HEK293 (cell line): ENCODE results near the gene AKAP6.
A peak's percentile ranks its signal among the peaks of the same experiment; 100 is the strongest.

Experiments used
- CTCF ChIA-PET: fragments of 350-600 bp; formaldehyde crosslinking; extraction: SDS; loops from one replicate; lab custom pipeline; 2021; ENCODE audit warnings: antibody characterized with exemption; lab: Yijun Ruan, JAX
- POLR2A ChIA-PET: fragments of 300-600 bp; formaldehyde crosslinking; extraction: SDS; loops from one replicate; lab custom pipeline; 2020; ENCODE audit warnings: antibody characterized with exemption, inconsistent platforms; lab: Yijun Ruan, JAX
- H3K27ac ChIP-seq: fragments of 200-500 bp; sonication (Bioruptor generic); 2 replicates; pipeline ENCODE4 v1.5.1; 2014; ENCODE audit warnings: low read depth, low read length, control low read depth, inconsistent platforms; ENCODE audit errors: extremely low read depth
- H3K36me3 ChIP-seq, 2 experiments: fragments of 200-500 bp in 1 of 2; sonication (Bioruptor generic) in 1 of 2; 1 replicate in 1 of 2; 2 replicates in 1 of 2; pipeline ENCODE4 v1.5.1; 2014 to 2017; ENCODE audit warnings: inconsistent platforms in 2 of 2, low read length in 2 of 2; ENCODE audit not compliant: control insufficient read depth in 2 of 2, insufficient read depth in 1 of 2
- H3K4me1 ChIP-seq: fragments of 200-500 bp; sonication (Bioruptor generic); 2 replicates; pipeline ENCODE4 v1.5.1; 2014; ENCODE audit warnings: mild to moderate bottlenecking, low read length, inconsistent platforms; ENCODE audit not compliant: control insufficient read depth, insufficient read depth
- H3K4me3 ChIP-seq: 2 replicates; pipeline ENCODE4 v1.5.1; 2011; ENCODE audit warnings: low read depth, mild to moderate bottlenecking, control low read depth, low read length, moderate library complexity
- H3K9me3 ChIP-seq: fragments of 200-500 bp; sonication (Bioruptor generic); 2 replicates; pipeline ENCODE4 v1.5.1; 2014; ENCODE audit warnings: low read depth, low read length, inconsistent platforms; ENCODE audit not compliant: control insufficient read depth, insufficient read depth
- ATF2 ChIP-seq: fragments of 450-650 bp; formaldehyde crosslinking; IDR thresholded peaks from 2 replicates; pipeline ENCODE4 v1.5.1; 2016; ENCODE audit warnings: missing biosample characterization, missing genetic modification characterization, low read depth
- HIC1 ChIP-seq: fragments of 450-650 bp; formaldehyde crosslinking; IDR thresholded peaks from 2 replicates; pipeline ENCODE4 v1.5.1; 2016; ENCODE audit warnings: missing biosample characterization, missing genetic modification characterization
- IKZF3 ChIP-seq: fragments of 450-650 bp; IDR thresholded peaks from 2 replicates; pipeline ENCODE4 v1.5.0; 2018; ENCODE audit warnings: missing biosample characterization, mild to moderate bottlenecking, missing genetic modification characterization, moderate library complexity
- PATZ1 ChIP-seq: fragments of 450-650 bp; formaldehyde crosslinking; IDR thresholded peaks from 2 replicates; pipeline ENCODE4 v1.5.1; 2016; ENCODE audit warnings: missing biosample characterization, missing genetic modification characterization
- YY2 ChIP-seq: fragments of 450-650 bp; formaldehyde crosslinking; IDR thresholded peaks from 2 replicates; pipeline ENCODE4 v1.5.1; 2016; ENCODE audit warnings: missing biosample characterization, missing genetic modification characterization
- ZBTB1 ChIP-seq: fragments of 450-650 bp; formaldehyde crosslinking; IDR thresholded peaks from 2 replicates; pipeline ENCODE4 v1.5.1; 2016; ENCODE audit warnings: missing biosample characterization, missing genetic modification characterization
- ZBTB48 ChIP-seq: fragments of 450-650 bp; formaldehyde crosslinking; IDR thresholded peaks from 2 replicates; pipeline ENCODE4 v1.5.1; 2016; ENCODE audit warnings: missing biosample characterization, missing genetic modification characterization
- ZNF16 ChIP-seq: fragments of 450-650 bp; formaldehyde crosslinking; IDR thresholded peaks from 2 replicates; pipeline ENCODE4 v1.5.1; 2016; ENCODE audit warnings: low read depth, missing biosample characterization, missing genetic modification characterization
- ZNF174 ChIP-seq: fragments of 450-650 bp; formaldehyde crosslinking; IDR thresholded peaks from 2 replicates; pipeline ENCODE4 v1.5.0; 2017; ENCODE audit warnings: missing biosample characterization, mild to moderate bottlenecking, missing genetic modification characterization
- ZNF335 ChIP-seq: fragments of 450-650 bp; formaldehyde crosslinking; conservative IDR thresholded peaks from 2 replicates; pipeline ENCODE4 v1.5.1; 2016; ENCODE audit warnings: missing biosample characterization, missing genetic modification characterization
- ZNF433 ChIP-seq: fragments of 450-650 bp; formaldehyde crosslinking; IDR thresholded peaks from 2 replicates; pipeline ENCODE4 v1.5.1; 2016; ENCODE audit warnings: missing biosample characterization, missing genetic modification characterization, low read depth
- ZNF561 ChIP-seq: fragments of 450-650 bp; IDR thresholded peaks from 2 replicates; pipeline ENCODE4 v1.5.1; 2018; ENCODE audit warnings: missing biosample characterization, missing genetic modification characterization, borderline replicate concordance
- ZNF600 ChIP-seq: fragments of 450-650 bp; formaldehyde crosslinking; IDR thresholded peaks from 2 replicates; pipeline ENCODE4 v1.5.1; 2016; ENCODE audit warnings: missing biosample characterization, missing genetic modification characterization
- ZNF654 ChIP-seq: fragments of 450-650 bp; formaldehyde crosslinking; IDR thresholded peaks from 2 replicates; pipeline ENCODE4 v1.5.1; 2016; ENCODE audit warnings: low read depth, missing biosample characterization, missing genetic modification characterization
- ZNF692 ChIP-seq: fragments of 450-650 bp; formaldehyde crosslinking; IDR thresholded peaks from 2 replicates; pipeline ENCODE4 v1.5.1; 2016; ENCODE audit warnings: missing biosample characterization, missing genetic modification characterization
- ZNF777 ChIP-seq: fragments of 450-650 bp; formaldehyde crosslinking; IDR thresholded peaks from 2 replicates; pipeline ENCODE4 v1.5.1; 2017; ENCODE audit warnings: missing biosample characterization, missing genetic modification characterization, borderline replicate concordance
- TF ChIP-seq, protein P1 (sequence below): fragments of 450-650 bp; formaldehyde crosslinking; IDR thresholded peaks from 2 replicates; pipeline ENCODE4 v1.5.1; 2016; ENCODE audit warnings: missing biosample characterization, missing genetic modification characterization
- TF ChIP-seq, protein P2 (sequence below): fragments of 450-650 bp; formaldehyde crosslinking; conservative IDR thresholded peaks from 2 replicates; pipeline ENCODE4 v1.5.1; 2016; ENCODE audit warnings: low read depth, missing biosample characterization, missing genetic modification characterization
- TF ChIP-seq, protein P3 (sequence below): fragments of 450-650 bp; formaldehyde crosslinking; IDR thresholded peaks from 2 replicates; pipeline ENCODE4 v1.5.1; 2016; ENCODE audit warnings: missing biosample characterization, missing genetic modification characterization

Gene AKAP6

DNA sequence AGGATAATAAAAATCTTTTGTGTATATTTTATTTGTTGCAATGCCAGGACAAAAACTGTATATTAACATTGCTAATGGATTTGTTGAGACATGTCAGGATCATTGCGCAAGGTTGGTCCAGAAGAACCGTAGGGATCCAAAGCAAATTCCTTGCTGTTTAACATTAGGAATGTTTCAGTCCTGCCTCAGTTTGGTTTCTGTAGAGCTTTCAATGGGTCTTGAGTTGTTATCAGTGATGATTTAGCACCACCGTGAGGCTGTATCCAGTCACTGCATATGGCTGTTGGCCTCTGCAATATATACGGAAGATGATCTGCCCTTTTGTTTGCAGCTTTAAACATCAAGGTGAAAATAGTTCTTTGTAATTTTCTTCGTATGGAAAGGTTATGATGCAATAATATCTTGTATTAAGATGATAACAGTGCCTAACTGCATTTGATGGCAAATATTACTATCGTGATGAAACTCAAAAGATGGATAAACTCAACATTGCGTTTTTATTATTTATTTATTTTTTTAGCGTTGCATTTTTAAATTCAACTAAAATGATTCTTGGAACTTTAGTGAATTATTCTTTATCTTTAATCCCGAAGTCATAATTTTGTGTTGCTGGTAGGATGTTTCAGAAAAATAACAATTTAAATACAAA lies 231.2 kb downstream of the AKAP6 start:
- Histone ChIP-seq H3K4me1 (peaks cover 4% of the 10 kb centered on the region; the same call in 1 of the 2 replicates), H3K27ac (no peak overlapping the region), H3K9me3 (no peaks in the 10 kb centered on the region), H3K4me3 (no peak overlapping the region), H3K36me3 (no peaks in the 10 kb centered on the region)
- POLR2A ChIA-PET = interaction anchor here (0.6 kb wide), 1 partner anchor 91 kb away, joined by 3 read pairs; no protein-coding TSS in a partner anchor
- TF ChIP-seq ZNF174 = no peak
- TF ChIP-seq, protein P1, sequence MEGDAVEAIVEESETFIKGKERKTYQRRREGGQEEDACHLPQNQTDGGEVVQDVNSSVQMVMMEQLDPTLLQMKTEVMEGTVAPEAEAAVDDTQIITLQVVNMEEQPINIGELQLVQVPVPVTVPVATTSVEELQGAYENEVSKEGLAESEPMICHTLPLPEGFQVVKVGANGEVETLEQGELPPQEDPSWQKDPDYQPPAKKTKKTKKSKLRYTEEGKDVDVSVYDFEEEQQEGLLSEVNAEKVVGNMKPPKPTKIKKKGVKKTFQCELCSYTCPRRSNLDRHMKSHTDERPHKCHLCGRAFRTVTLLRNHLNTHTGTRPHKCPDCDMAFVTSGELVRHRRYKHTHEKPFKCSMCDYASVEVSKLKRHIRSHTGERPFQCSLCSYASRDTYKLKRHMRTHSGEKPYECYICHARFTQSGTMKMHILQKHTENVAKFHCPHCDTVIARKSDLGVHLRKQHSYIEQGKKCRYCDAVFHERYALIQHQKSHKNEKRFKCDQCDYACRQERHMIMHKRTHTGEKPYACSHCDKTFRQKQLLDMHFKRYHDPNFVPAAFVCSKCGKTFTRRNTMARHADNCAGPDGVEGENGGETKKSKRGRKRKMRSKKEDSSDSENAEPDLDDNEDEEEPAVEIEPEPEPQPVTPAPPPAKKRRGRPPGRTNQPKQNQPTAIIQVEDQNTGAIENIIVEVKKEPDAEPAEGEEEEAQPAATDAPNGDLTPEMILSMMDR (tag by site-specific recombination) = peak; percentile 72; the same call in 1 of the 2 replicates
- 0 out of 2 replicates have a peak, but pooled peaks have one; percentile 21 for TF ChIP-seq ZNF600
- TF ChIP-seq ZBTB48 = peak; percentile 60; the same call in 1 of the 2 replicates
- peak; percentile 28; the same call in 1 of the 2 replicates for TF ChIP-seq ZNF692 (tag by site-specific recombination)
- no peak for TF ChIP-seq ATF2 (tag by site-specific recombination)
- no peak for TF ChIP-seq ZBTB1 (tag by site-specific recombination)
- peak; percentile 72 for TF ChIP-seq IKZF3 (tag by site-specific recombination)
- peak; percentile 81 for TF ChIP-seq ZNF654 (tag by site-specific recombination)
- TF ChIP-seq, protein P2, sequence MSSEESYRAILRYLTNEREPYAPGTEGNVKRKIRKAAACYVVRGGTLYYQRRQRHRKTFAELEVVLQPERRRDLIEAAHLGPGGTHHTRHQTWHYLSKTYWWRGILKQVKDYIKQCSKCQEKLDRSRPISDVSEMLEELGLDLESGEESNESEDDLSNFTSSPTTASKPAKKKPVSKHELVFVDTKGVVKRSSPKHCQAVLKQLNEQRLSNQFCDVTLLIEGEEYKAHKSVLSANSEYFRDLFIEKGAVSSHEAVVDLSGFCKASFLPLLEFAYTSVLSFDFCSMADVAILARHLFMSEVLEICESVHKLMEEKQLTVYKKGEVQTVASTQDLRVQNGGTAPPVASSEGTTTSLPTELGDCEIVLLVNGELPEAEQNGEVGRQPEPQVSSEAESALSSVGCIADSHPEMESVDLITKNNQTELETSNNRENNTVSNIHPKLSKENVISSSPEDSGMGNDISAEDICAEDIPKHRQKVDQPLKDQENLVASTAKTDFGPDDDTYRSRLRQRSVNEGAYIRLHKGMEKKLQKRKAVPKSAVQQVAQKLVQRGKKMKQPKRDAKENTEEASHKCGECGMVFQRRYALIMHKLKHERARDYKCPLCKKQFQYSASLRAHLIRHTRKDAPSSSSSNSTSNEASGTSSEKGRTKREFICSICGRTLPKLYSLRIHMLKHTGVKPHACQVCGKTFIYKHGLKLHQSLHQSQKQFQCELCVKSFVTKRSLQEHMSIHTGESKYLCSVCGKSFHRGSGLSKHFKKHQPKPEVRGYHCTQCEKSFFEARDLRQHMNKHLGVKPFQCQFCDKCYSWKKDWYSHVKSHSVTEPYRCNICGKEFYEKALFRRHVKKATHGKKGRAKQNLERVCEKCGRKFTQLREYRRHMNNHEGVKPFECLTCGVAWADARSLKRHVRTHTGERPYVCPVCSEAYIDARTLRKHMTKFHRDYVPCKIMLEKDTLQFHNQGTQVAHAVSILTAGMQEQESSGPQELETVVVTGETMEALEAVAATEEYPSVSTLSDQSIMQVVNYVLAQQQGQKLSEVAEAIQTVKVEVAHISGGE (tag by site-specific recombination) = no peak
- TF ChIP-seq YY2 (tag by site-specific recombination) = no peak
- TF ChIP-seq, all 188 proteins: peak for 6
- CTCF ChIA-PET = interaction anchor here (0.5 to 2.8 kb wide), 18 partner anchors 11 to 1517 kb away, joined by 3 to 20 read pairs (median 3); no protein-coding TSS in a partner anchor

- Histone ChIP-seq H3K4me1 (peaks cover 10% of the 10 kb centered on the region; the same call in 1 of the 2 replicates), H3K4me3 (no peak overlapping the region), H3K27ac (no peak overlapping the region), H3K36me3 (no peaks in the 10 kb centered on the region), H3K9me3 (no peaks in the 10 kb centered on the region)
- ChIA-PET POLR2A (no interaction called here), CTCF (interaction anchor here (1.1 to 2.0 kb wide), 4 partner anchors 48 to 1052 kb away, joined by 3 to 5 read pairs (median 4); no protein-coding TSS in a partner anchor)
- TF ChIP-seq ZNF16 (tag by site-specific recombination) (no peak), HIC1 (no peak), ZNF561 (tag by site-specific recombination) (no peak), ZNF433 (tag by site-specific recombination) (no peak), ZNF654 (tag by site-specific recombination) (no peak), ZNF777 (tag by site-specific recombination) (no peak), PATZ1 (no peak), ZNF335 (no peak)
- TF ChIP-seq, protein P3, sequence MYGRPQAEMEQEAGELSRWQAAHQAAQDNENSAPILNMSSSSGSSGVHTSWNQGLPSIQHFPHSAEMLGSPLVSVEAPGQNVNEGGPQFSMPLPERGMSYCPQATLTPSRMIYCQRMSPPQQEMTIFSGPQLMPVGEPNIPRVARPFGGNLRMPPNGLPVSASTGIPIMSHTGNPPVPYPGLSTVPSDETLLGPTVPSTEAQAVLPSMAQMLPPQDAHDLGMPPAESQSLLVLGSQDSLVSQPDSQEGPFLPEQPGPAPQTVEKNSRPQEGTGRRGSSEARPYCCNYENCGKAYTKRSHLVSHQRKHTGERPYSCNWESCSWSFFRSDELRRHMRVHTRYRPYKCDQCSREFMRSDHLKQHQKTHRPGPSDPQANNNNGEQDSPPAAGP (tag by site-specific recombination) = no peak
Observed at GRCh38 chr14:32561520-32561919, 232.4 kb downstream of the AKAP6 start.
